NT2/D1 (cell line): ENCODE data around the gene RNU1-1.
"Not testable (repeated sequence)": the region's sequence is repeated elsewhere in the genome, so short reads cannot be mapped to it uniquely, and the experiment has no call there.

ENCODE experiments used
- DNase-seq: peaks from one replicate; pipeline ENCODE4 v3.0.0-alpha.2; 2011; ENCODE audit warnings: low read depth, low spot score
- H3K27me3 ChIP-seq: 2 replicates; pipeline ENCODE4 v1.6.0; 2011; ENCODE audit warnings: mild to moderate bottlenecking; ENCODE audit not compliant: insufficient read length, insufficient read depth
- H3K36me3 ChIP-seq: 2 replicates; pipeline ENCODE4 v1.6.1; 2011; ENCODE audit warnings: mild to moderate bottlenecking, low read length, mixed read lengths; ENCODE audit not compliant: insufficient read depth, insufficient read length
- H3K4me1 ChIP-seq: 2 replicates; pipeline ENCODE4 v1.5.1; 2011; ENCODE audit not compliant: insufficient read depth, insufficient read length
- H3K4me3 ChIP-seq: 2 replicates; pipeline ENCODE4 v1.5.1; 2011; ENCODE audit warnings: low read depth; ENCODE audit not compliant: insufficient read length
- H3K9ac ChIP-seq: 2 replicates; pipeline ENCODE4 v1.6.0; 2011; ENCODE audit warnings: low read depth; ENCODE audit not compliant: insufficient read length
- H3K9me3 ChIP-seq: 2 replicates; pipeline ENCODE4 v1.5.1; 2011; ENCODE audit warnings: mild to moderate bottlenecking, low read length; ENCODE audit not compliant: insufficient read depth
- SUZ12 ChIP-seq: IDR thresholded peaks from 2 replicates; pipeline ENCODE4 v1.6.1; 2011; ENCODE audit not compliant: insufficient read length, insufficient read depth; ENCODE audit errors: extremely low read depth
- YY1 ChIP-seq: IDR thresholded peaks from 2 replicates; pipeline ENCODE4 v1.6.1; 2011; ENCODE audit not compliant: insufficient read length, insufficient read depth
- ZNF274 ChIP-seq: IDR thresholded peaks from 2 replicates; pipeline ENCODE4 v1.6.1; 2011; ENCODE audit warnings: mild to moderate bottlenecking, low read depth, low read length

Gene RNU1-1

DNA sequence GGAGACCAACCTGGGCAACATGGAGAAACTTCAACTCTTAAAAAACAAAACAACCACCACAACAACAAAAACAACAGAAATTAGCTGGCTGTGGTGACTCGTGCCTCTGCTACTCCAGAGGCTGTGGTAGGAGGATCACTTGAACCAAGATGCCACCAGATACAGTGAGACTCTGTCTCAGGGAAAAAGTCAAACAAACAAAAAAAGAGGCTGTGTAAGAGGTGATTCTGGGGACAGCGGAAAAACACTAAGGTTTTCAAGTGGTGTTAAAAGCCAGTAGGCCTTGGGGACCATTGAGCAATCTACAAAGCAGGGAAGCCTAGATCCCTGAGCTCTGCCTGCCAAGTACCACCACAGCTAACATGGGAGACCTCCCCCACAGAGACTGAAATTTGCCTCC lies 8.2 kb downstream of the RNU1-1 start:
- H3K4me3 ChIP-seq, H3K9ac ChIP-seq, H3K4me1 ChIP-seq, H3K27me3 ChIP-seq, DNase-seq, H3K36me3 ChIP-seq, H3K9me3 ChIP-seq: not testable (repeated sequence)

DNA sequence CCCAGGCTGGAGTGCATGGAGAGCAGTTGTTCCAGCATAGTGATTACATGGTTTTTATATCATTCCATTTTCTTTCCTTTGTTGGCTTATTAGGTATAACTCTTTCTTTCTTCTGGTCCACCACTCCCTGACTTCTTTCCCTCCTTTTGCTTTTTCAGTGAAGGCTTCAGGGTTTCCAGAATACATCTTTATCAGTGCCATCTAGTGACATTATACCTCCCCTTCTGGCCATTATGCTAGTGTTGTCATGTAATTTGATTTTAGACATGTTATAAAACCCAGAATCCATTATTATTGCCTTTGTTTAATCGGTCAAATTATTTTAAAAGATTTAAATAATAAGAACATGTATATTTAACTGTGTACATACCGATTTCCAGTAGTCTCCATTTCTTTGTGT lies 10.6 kb downstream of the RNU1-1 start:
- H3K4me1 ChIP-seq, result no peaks in the 10 kb centered on the region

DNA sequence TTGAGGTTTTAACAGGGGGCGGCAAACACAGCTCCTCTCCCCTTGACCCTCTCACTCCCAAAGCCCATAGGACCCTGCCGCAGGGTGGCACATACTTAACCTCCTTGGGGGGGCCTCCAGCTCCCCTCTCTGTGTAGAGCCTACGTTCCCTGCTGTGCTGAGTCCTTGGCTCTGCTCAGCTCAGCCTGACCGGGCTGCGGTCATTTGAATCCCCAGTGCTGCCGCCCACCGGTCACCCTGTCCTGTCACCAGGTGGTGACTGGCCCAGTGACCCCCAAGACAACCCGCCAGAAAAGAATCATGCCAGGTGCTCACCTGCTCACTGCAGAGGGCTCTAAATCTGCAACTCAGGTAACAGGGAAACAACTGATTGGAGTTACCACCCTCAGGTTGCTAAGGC lies 12.6 kb downstream of the RNU1-1 start:
- not testable (repeated sequence) for H3K4me3 ChIP-seq, H3K27me3 ChIP-seq, H3K9ac ChIP-seq, H3K9me3 ChIP-seq, DNase-seq, H3K36me3 ChIP-seq, H3K4me1 ChIP-seq

More for the DNA sequence above, 10.6 kb downstream of the RNU1-1 start:
- DNase-seq, result no peak
- H3K4me3 ChIP-seq, result no peak overlapping the region
- H3K36me3 ChIP-seq, result no peaks in the 10 kb centered on the region
- no peaks in the 10 kb centered on the region for H3K27me3 ChIP-seq
- peaks cover 6% of the 10 kb centered on the region; the same call in 1 of the 2 replicates for H3K9me3 ChIP-seq
- H3K9ac ChIP-seq, result no peak overlapping the region
- no peak for TF ChIP-seq ZNF274
- no peak for TF ChIP-seq SUZ12

DNA sequence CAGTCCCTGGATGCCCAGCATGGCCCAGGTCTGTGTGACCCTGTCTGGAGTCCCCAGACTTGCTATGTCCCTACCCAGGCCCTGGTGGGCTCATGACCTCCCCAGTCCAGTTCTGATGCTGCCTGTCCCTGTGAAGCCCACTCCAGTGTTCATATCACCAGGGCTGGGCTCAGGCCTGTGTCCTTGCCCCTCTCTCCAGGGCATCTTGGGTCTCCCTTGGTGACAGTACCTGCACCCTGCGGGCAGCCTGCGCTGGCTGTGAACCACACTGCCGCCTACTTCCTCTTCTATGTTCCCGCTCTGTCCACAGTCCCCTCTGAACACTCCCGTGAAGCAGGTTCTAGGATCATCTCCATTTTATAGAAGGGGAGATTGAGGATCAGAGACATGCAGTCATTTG lies 13.1 kb downstream of the RNU1-1 start:
- not testable (repeated sequence) for H3K4me1 ChIP-seq, H3K9ac ChIP-seq, H3K27me3 ChIP-seq, H3K4me3 ChIP-seq, H3K9me3 ChIP-seq, DNase-seq, H3K36me3 ChIP-seq

DNA sequence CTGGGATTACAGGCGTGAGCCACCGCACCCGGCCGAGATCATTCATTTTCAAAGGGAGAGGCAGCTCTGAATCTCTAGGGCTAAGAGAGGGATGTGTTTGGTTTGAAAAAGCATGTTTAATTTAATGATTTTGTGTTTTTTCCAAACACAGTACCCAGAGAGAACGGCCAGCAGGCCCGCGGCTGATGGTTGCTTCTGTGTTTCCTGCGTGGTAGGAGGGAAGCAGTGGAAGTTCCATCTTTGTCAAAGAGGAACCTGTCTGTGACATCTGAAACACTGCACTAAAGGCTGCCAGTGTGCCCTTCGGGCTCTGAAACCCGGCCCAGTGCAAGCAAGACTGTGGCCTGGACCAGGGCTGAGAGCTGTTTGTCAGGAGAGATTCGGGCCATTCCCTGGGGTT lies 13.6 kb downstream of the RNU1-1 start:
- H3K4me3 ChIP-seq, H3K9ac ChIP-seq, H3K27me3 ChIP-seq, H3K36me3 ChIP-seq, H3K4me1 ChIP-seq, H3K9me3 ChIP-seq, DNase-seq: not testable (repeated sequence)

DNA sequence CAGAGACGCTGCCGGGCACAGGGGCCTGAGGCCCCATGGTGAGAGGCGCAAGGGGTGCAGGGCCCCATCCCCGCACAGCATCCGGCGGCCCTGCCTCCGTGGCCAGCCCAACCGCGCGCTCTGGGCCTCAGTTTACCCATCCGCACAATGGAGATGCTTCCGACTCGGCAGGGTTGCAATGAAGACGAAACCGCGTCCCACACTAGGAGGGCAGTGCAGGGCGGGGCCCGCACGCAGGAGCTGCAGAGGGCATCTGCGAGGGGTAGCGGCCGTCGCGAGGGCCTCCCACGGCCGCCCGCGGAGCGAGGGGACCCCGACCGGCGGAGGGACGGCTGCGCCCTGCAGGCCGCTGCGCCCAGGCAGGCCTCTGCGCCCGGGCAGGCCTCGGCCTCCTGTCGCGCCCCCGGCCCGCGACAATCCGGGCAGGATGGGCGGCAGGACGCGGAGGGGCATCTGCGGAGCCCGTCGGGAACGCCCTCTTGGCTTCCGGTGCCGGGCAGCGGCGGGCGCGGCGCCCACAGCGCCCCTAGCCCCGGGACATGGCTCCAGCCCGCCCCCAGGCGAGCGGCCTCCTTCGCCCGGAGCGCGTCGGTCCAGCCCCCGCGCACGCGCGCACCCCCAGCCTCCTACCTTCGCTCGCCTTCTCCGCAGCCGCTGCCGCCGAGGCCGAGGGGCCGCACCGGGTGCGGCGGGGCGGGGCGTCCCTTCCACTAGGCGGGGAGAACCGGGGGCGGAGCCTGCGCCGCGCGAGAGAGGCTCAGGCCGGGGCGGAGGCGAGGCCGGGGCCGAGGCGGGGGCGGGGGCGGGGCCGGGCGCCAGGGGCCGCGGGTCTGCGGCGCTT lies 15.3 kb downstream of the RNU1-1 start:
- Histone ChIP-seq H3K36me3 (no peaks in the 10 kb centered on the region), H3K9ac (peak overlapping the region; percentile 86), H3K4me1 (no peaks in the 10 kb centered on the region), H3K27me3 (no peaks in the 10 kb centered on the region), H3K4me3 (peak overlapping the region; percentile 69), H3K9me3 (no peaks in the 10 kb centered on the region)
- no peak for TF ChIP-seq SUZ12
- no peak for TF ChIP-seq ZNF274
- no peak for TF ChIP-seq YY1
- DNase-seq, result peak; percentile 63

DNA sequence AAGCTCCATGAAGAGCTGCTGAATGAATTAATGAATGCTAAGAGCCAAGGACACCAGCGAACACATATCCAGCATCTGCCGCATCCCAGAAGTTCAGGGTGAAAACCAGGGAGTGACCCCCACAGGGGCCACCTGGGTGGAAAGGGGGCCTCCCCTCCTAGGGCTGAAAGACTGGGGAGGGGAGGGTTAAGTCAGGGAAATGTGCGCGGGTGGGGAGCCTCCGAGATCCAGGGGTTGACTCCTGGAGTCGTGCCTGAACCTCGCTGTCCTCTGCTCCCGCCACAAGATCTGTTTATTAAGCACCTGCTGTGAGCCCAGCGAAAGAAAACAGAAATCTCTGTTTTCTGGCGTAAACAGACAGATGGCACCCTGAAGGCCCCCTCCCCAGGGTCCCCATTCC lies 16.0 kb downstream of the RNU1-1 start:
- not testable (repeated sequence) for H3K4me3 ChIP-seq, H3K27me3 ChIP-seq, DNase-seq, H3K9me3 ChIP-seq, H3K4me1 ChIP-seq, H3K36me3 ChIP-seq
- H3K9ac ChIP-seq, result peak overlapping the region; percentile 32

DNA sequence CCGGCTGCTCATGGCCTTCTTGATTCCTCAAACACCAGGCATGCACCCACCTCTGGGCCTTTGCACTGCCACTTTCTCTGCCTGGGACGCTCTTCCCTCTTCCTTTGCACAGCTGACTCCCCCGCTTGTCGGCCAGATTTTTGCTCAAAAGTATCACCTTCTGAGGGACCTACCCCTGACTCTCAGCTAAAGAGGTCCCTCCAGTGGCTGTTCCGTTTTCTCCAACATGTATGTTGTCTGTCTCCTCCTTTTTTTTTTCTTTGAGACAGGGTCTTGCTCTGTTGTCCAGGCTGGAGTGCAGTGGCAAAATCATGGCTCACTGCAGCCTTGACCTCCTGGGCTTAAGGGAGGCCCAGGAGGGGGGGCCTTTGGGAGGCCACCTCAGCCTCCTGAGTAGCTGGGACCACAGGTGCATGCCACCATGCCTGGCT lies 16.6 kb downstream of the RNU1-1 start:
- not testable (repeated sequence) for H3K36me3 ChIP-seq, H3K27me3 ChIP-seq, H3K9ac ChIP-seq, H3K9me3 ChIP-seq, H3K4me3 ChIP-seq, DNase-seq, H3K4me1 ChIP-seq

DNA sequence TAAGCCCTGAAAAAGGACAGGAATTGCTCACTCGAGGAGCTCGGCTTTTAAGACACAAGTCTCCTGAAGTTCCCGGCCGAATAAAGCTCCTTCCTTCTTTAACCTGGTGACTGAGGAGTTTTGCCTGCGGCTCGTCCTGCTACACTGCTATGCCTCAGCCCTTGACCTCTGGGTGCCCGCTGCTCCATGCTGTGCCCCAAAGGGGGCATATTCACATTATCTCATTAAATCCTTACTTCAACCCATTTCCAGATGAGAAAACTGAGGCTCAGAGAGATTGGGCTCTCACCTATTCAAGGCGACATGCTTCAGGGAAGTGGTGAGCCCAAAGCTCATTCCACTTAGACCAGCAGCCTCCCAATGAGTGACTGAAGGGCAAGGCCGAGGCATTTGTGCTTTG lies 20.4 kb downstream of the RNU1-1 start:
- not testable (repeated sequence) for H3K4me1 ChIP-seq, H3K9me3 ChIP-seq, DNase-seq, H3K27me3 ChIP-seq, H3K9ac ChIP-seq, H3K36me3 ChIP-seq, H3K4me3 ChIP-seq

DNA sequence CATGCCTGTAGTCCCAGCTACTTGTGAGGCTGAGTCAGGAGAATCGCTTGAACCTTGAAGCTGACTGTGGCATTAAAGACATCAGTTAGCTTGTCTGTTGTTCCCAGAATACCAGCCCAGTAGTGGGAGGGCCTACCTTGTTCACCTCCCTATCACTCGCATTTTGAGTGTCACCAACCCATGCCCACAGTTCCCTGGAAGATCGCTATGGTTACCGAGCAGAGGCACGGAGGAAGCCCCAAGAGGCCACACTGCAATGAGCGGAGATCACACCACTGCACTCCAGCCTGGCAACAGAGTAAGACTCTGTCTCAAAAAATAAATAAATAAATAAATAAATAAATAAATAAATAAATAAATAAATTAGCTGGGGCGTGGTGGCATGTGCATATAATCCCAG lies 21.1 kb downstream of the RNU1-1 start:
- not testable (repeated sequence) for H3K9ac ChIP-seq, H3K4me3 ChIP-seq, H3K9me3 ChIP-seq, H3K4me1 ChIP-seq, H3K36me3 ChIP-seq, H3K27me3 ChIP-seq, DNase-seq
